ENCODE data around the gene P2RY4. TPM values are rescaled to one million over a fixed set of nuclear protein-coding genes. Genes with fewer than 3 reads are reported as not detected.

Gene P2RY4
- polyA plus RNA-seq, 1 donor (not counting 4 experiments of a cell fraction or from before 2014, with no cell fraction given) = not detected

- DNase-seq (ENCODE audit: low read depth, low spot score) = no peak
- H3K36me3 ChIP-seq (ENCODE audit: control insufficient read depth in 2 of 2, extremely low read depth in 1 of 2, insufficient read depth in 2 of 2, low read length in 2 of 2) = no peaks in the 10 kb centered on the region
- no peaks in the 10 kb centered on the region for H4K20me1 ChIP-seq (ENCODE audit: control insufficient read depth, extremely low read depth, insufficient read depth, low read length)
- no peak overlapping the region for H3K27ac ChIP-seq (ENCODE audit: control insufficient read depth, insufficient read depth, low read length)
- H3K4me3 ChIP-seq (ENCODE audit: control insufficient read depth in 2 of 3, extremely low read depth in 1 of 3, insufficient read depth in 2 of 3, low read depth in 1 of 3, low read length in 3 of 3) = no peak overlapping the region
- dilution Hi-C loops (cut with MboI; ENCODE audit: extremely low pct_ligation_motif_present, low sequenced_read_pairs) = no loop called here
- TF ChIP-seq EZH2 (IDR thresholded peaks at IDR 0.05; ENCODE audit: low read length) (no peak), CTCF (optimal IDR thresholded peaks at IDR 0.05 in 1 of 3, IDR thresholded peaks at IDR 0.05 in 1 of 3, conservative IDR thresholded peaks at IDR 0.05 in 1 of 3; ENCODE audit: extremely low read depth in 1 of 3, insufficient read depth in 2 of 3, low read length in 3 of 3) (no peak)
- H3K27me3 ChIP-seq (ENCODE audit: control insufficient read depth, extremely low read depth, insufficient read depth, low read length) = no peaks in the 10 kb centered on the region
- peaks cover 2% of the 10 kb centered on the region for H3K9me1 ChIP-seq (ENCODE audit: control insufficient read depth, extremely low read depth, insufficient read depth, low read length)
- no peak overlapping the region for H2AFZ ChIP-seq (ENCODE audit: control insufficient read depth, low read length)
- H3K9ac ChIP-seq (ENCODE audit: control insufficient read depth, extremely low read depth, insufficient read depth, low read length) = no peak overlapping the region
- H3K4me2 ChIP-seq (ENCODE audit: control insufficient read depth, extremely low read depth, insufficient read depth, low read depth, low read length) = no peak overlapping the region
- no peak for FAIRE-seq
- H3K79me2 ChIP-seq (ENCODE audit: control insufficient read depth, insufficient read depth, low read length) = no peaks in the 10 kb centered on the region
- no peaks in the 10 kb centered on the region for H3K9me3 ChIP-seq (ENCODE audit: control insufficient read depth, low read depth, low read length)
- H3K4me1 ChIP-seq (ENCODE audit: control insufficient read depth, extremely low read depth, insufficient read depth, low read length) = peaks cover 19% of the 10 kb centered on the region
Measured at GRCh38 chrX:70257423-70258288, 2.3 kb downstream of the P2RY4 start.

GRCh38 chrX:70255452-70255851 lies 4.6 kb downstream of the P2RY4 start:
- Histone ChIP-seq H3K4me3 (ENCODE audit: control insufficient read depth in 2 of 3, extremely low read depth in 1 of 3, insufficient read depth in 2 of 3, low read depth in 1 of 3, low read length in 3 of 3) (no peak overlapping the region), H3K9me3 (ENCODE audit: control insufficient read depth, low read depth, low read length) (no peaks in the 10 kb centered on the region), H3K27ac (ENCODE audit: control insufficient read depth, insufficient read depth, low read length) (no peak overlapping the region), H3K9me1 (ENCODE audit: control insufficient read depth, extremely low read depth, insufficient read depth, low read length) (no peaks in the 10 kb centered on the region), H2AFZ (ENCODE audit: control insufficient read depth, low read length) (no peak overlapping the region), H3K79me2 (ENCODE audit: control insufficient read depth, insufficient read depth, low read length) (no peaks in the 10 kb centered on the region), H3K4me1 (ENCODE audit: control insufficient read depth, extremely low read depth, insufficient read depth, low read length) (peaks cover 18% of the 10 kb centered on the region), H3K36me3 (ENCODE audit: control insufficient read depth in 2 of 2, extremely low read depth in 1 of 2, insufficient read depth in 2 of 2, low read length in 2 of 2) (no peaks in the 10 kb centered on the region), H3K9ac (ENCODE audit: control insufficient read depth, extremely low read depth, insufficient read depth, low read length) (no peak overlapping the region), H3K4me2 (ENCODE audit: control insufficient read depth, extremely low read depth, insufficient read depth, low read depth, low read length) (no peak overlapping the region), H3K27me3 (ENCODE audit: control insufficient read depth, extremely low read depth, insufficient read depth, low read length) (no peaks in the 10 kb centered on the region), H4K20me1 (ENCODE audit: control insufficient read depth, extremely low read depth, insufficient read depth, low read length) (no peaks in the 10 kb centered on the region)
- dilution Hi-C loops (cut with MboI; ENCODE audit: extremely low pct_ligation_motif_present, low sequenced_read_pairs) = no loop called here
- no peak for FAIRE-seq
- DNase-seq (ENCODE audit: low read depth, low spot score) = no peak
- TF ChIP-seq CTCF (optimal IDR thresholded peaks at IDR 0.05 in 1 of 3, IDR thresholded peaks at IDR 0.05 in 1 of 3, conservative IDR thresholded peaks at IDR 0.05 in 1 of 3; ENCODE audit: extremely low read depth in 1 of 3, insufficient read depth in 2 of 3, low read length in 3 of 3) (no peak), EZH2 (IDR thresholded peaks at IDR 0.05; ENCODE audit: low read length) (no peak)
